ENCODE measurements around the gene CYP26B1.
A peak's percentile ranks its signal among the peaks of the same experiment; 100 is the strongest.

CYP26B1 gene

GRCh38 chr2:72116081-72116533, 31.6 kb downstream of the CYP26B1 start:
- Histone ChIP-seq H3K23ac (ENCODE audit: low read depth, low read length, poor library complexity) (peak overlapping the region; percentile 46), H3K18ac (ENCODE audit: low read length) (peak overlapping the region; percentile 82), H3K4me1 (ENCODE audit: control insufficient read depth in 2 of 2, insufficient read depth in 1 of 2, low read depth in 1 of 2, low read length in 2 of 2) (peaks cover 0 to 6% of the 10 kb centered on the region in 2 donors), H3K27ac (replicated peaks; ENCODE audit: low read length) (no peak overlapping the region), H2AFZ (ENCODE audit: low read length) (peak overlapping the region; percentile 79), H3K4ac (ENCODE audit: low read length) (peak overlapping the region; percentile 61), H3K4me2 (ENCODE audit: insufficient read depth, low read length, poor library complexity, severe bottlenecking) (no peak overlapping the region), H3K27me3 (ENCODE audit: control insufficient read depth in 3 of 3, insufficient read depth in 3 of 3, low read depth in 1 of 3, low read length in 3 of 3) (no peaks in the 10 kb centered on the region), H4K91ac (ENCODE audit: low read depth, low read length, poor library complexity) (no peak overlapping the region), H3K9ac (ENCODE audit: low read depth, low read length, poor library complexity) (no peak overlapping the region), H2BK5ac (ENCODE audit: low read length) (no peak overlapping the region), H3K14ac (ENCODE audit: low read length) (no peak overlapping the region), H3K4me3 (ENCODE audit: low read length in 2 of 2) (no peak overlapping the region), H4K8ac (ENCODE audit: low read depth, low read length) (no peak overlapping the region), H2BK15ac (ENCODE audit: low read length) (peak overlapping the region; percentile 49), H3K36me3 (replicated peaks in 1 of 2; ENCODE audit: control insufficient read depth in 2 of 2, insufficient read depth in 2 of 2, low read length in 2 of 2) (no peaks in the 10 kb centered on the region), H3K79me1 (ENCODE audit: low read depth, low read length) (no peaks in the 10 kb centered on the region), H2BK120ac (ENCODE audit: low read depth, low read length) (no peak overlapping the region), H2AK5ac (ENCODE audit: low read depth, low read length) (peak overlapping the region; percentile 47), H2BK12ac (ENCODE audit: low read length) (no peak overlapping the region), H3K9me3 (replicated peaks in 1 of 2; ENCODE audit: control insufficient read depth in 2 of 2, insufficient read depth in 1 of 2, low read depth in 1 of 2, low read length in 2 of 2) (peaks cover 0 to 2% of the 10 kb centered on the region in 2 donors)
- no CpG with 5 or more reads among the region's 4 CpGs for WGBS, 2 donors (ENCODE audit: extremely low coverage in 2 of 2, insufficient read length in 2 of 2, insufficient replicate concordance in 1 of 2)
- no peak for DNase-seq (ENCODE audit: low spot score)

GRCh38 chr2:72115110-72116080, 32.3 kb downstream of the CYP26B1 start:
- Histone ChIP-seq H2AK5ac (ENCODE audit: low read depth, low read length) (peak overlapping the region; percentile 47), H2AFZ (ENCODE audit: low read length) (peak overlapping the region; percentile 79), H3K4me2 (ENCODE audit: insufficient read depth, low read length, poor library complexity, severe bottlenecking) (no peak overlapping the region), H3K18ac (ENCODE audit: low read length) (peak overlapping the region; percentile 83), H3K36me3 (replicated peaks in 1 of 2; ENCODE audit: control insufficient read depth in 2 of 2, insufficient read depth in 2 of 2, low read length in 2 of 2) (no peaks in the 10 kb centered on the region), H3K14ac (ENCODE audit: low read length) (peak overlapping the region; percentile 57), H3K79me1 (ENCODE audit: low read depth, low read length) (no peaks in the 10 kb centered on the region), H2BK15ac (ENCODE audit: low read length) (peak overlapping the region; percentile 49), H3K4me3 (ENCODE audit: low read length in 2 of 2) (no peak overlapping the region), H3K9ac (ENCODE audit: low read depth, low read length, poor library complexity) (no peak overlapping the region), H2BK5ac (ENCODE audit: low read length) (no peak overlapping the region), H3K9me3 (replicated peaks in 1 of 2; ENCODE audit: control insufficient read depth in 2 of 2, insufficient read depth in 1 of 2, low read depth in 1 of 2, low read length in 2 of 2) (peaks cover 0 to 2% of the 10 kb centered on the region in 2 donors), H4K91ac (ENCODE audit: low read depth, low read length, poor library complexity) (no peak overlapping the region), H3K27me3 (ENCODE audit: control insufficient read depth in 3 of 3, insufficient read depth in 3 of 3, low read depth in 1 of 3, low read length in 3 of 3) (no peaks in the 10 kb centered on the region), H4K8ac (ENCODE audit: low read depth, low read length) (no peak overlapping the region), H3K27ac (replicated peaks; ENCODE audit: low read length) (no peak overlapping the region), H2BK12ac (ENCODE audit: low read length) (no peak overlapping the region), H2BK120ac (ENCODE audit: low read depth, low read length) (no peak overlapping the region), H3K4me1 (ENCODE audit: control insufficient read depth in 2 of 2, insufficient read depth in 1 of 2, low read depth in 1 of 2, low read length in 2 of 2) (peaks cover 0 to 6% of the 10 kb centered on the region in 2 donors), H3K23ac (ENCODE audit: low read depth, low read length, poor library complexity) (peak overlapping the region; percentile 46), H3K4ac (ENCODE audit: low read length) (peak overlapping the region; percentile 61)
- no CpG with 5 or more reads among the region's 18 CpGs for WGBS, 2 donors (ENCODE audit: extremely low coverage in 2 of 2, insufficient read length in 2 of 2, insufficient replicate concordance in 1 of 2)
- no peak for DNase-seq (ENCODE audit: low spot score)

- Histone ChIP-seq H3K9ac (ENCODE audit: low read depth, low read length, poor library complexity) (no peak overlapping the region), H3K14ac (ENCODE audit: low read length) (no peak overlapping the region), H3K27me3 (ENCODE audit: control insufficient read depth in 3 of 3, insufficient read depth in 3 of 3, low read depth in 1 of 3, low read length in 3 of 3) (no peaks in the 10 kb centered on the region), H2AK5ac (ENCODE audit: low read depth, low read length) (peak overlapping the region; percentile 38), H3K4ac (ENCODE audit: low read length) (no peak overlapping the region), H3K36me3 (replicated peaks in 1 of 2; ENCODE audit: control insufficient read depth in 2 of 2, insufficient read depth in 2 of 2, low read length in 2 of 2) (no peaks in the 10 kb centered on the region), H3K79me1 (ENCODE audit: low read depth, low read length) (no peaks in the 10 kb centered on the region), H3K23ac (ENCODE audit: low read depth, low read length, poor library complexity) (no peak overlapping the region), H3K18ac (ENCODE audit: low read length) (peak overlapping the region; percentile 79), H3K4me3 (ENCODE audit: low read length in 2 of 2) (no peak overlapping the region), H2BK12ac (ENCODE audit: low read length) (no peak overlapping the region), H3K4me2 (ENCODE audit: insufficient read depth, low read length, poor library complexity, severe bottlenecking) (no peak overlapping the region), H3K9me3 (replicated peaks in 1 of 2; ENCODE audit: control insufficient read depth in 2 of 2, insufficient read depth in 1 of 2, low read depth in 1 of 2, low read length in 2 of 2) (peaks cover 0 to 2% of the 10 kb centered on the region in 2 donors), H3K27ac (replicated peaks; ENCODE audit: low read length) (no peak overlapping the region), H2BK15ac (ENCODE audit: low read length) (no peak overlapping the region), H3K4me1 (ENCODE audit: control insufficient read depth in 2 of 2, insufficient read depth in 1 of 2, low read depth in 1 of 2, low read length in 2 of 2) (peaks cover 0 to 6% of the 10 kb centered on the region in 2 donors), H4K8ac (ENCODE audit: low read depth, low read length) (no peak overlapping the region), H2BK5ac (ENCODE audit: low read length) (no peak overlapping the region), H2AFZ (ENCODE audit: low read length) (no peak overlapping the region), H4K91ac (ENCODE audit: low read depth, low read length, poor library complexity) (no peak overlapping the region), H2BK120ac (ENCODE audit: low read depth, low read length) (no peak overlapping the region)
- no peak for DNase-seq (ENCODE audit: low spot score)
- no CpG with 5 or more reads among the region's 11 CpGs for WGBS, 2 donors (ENCODE audit: extremely low coverage in 2 of 2, insufficient read length in 2 of 2, insufficient replicate concordance in 1 of 2)
Observed at GRCh38 chr2:72114693-72115051, 33.0 kb downstream of the CYP26B1 start.
